IPS DF 19.7 (cell line): ENCODE data around the gene TBC1D7.

Experiments
- DNase-seq: peaks from one replicate; pipeline ENCODE4 v3.0.0-alpha.2; 2013; ENCODE audit warnings: low read depth, low spot score

TBC1D7 gene

GRCh38 chr6:13328076-13328874 lies at the start of gene TBC1D7:
TBC1D7 (minus strand) TSS chr6:13328537; CDS start chr6:13326898, 1,639 bp downstream.
- peak; percentile 35 for DNase-seq

GRCh38 chr6:13377054-13377758 lies 48.9 kb upstream of the TBC1D7 start:
- no peak for DNase-seq

- DNase-seq: no peak
Observed at GRCh38 chr6:13375360-13375878, 47.1 kb upstream of the TBC1D7 start.

- no peak for DNase-seq
Observed at GRCh38 chr6:13373919-13374318, 45.6 kb upstream of the TBC1D7 start.

GRCh38 chr6:13373488-13373886 lies 45.1 kb upstream of the TBC1D7 start:
- DNase-seq: no peak

- DNase-seq: no peak
Observed at GRCh38 chr6:13372688-13373487, 44.6 kb upstream of the TBC1D7 start.

GRCh38 chr6:13372076-13372475 lies 43.7 kb upstream of the TBC1D7 start:
- no peak for DNase-seq

- DNase-seq: no peak
Observed at GRCh38 chr6:13371421-13372072, 43.2 kb upstream of the TBC1D7 start.

- no peak for DNase-seq
Observed at GRCh38 chr6:13370623-13371022, 42.3 kb upstream of the TBC1D7 start.

- no peak for DNase-seq
Observed at GRCh38 chr6:13369591-13369990, 41.3 kb upstream of the TBC1D7 start.

GRCh38 chr6:13368731-13369115 lies 40.4 kb upstream of the TBC1D7 start:
- no peak for DNase-seq

GRCh38 chr6:13368079-13368730 lies 39.9 kb upstream of the TBC1D7 start:
- no peak for DNase-seq

- no peak for DNase-seq
Observed at GRCh38 chr6:13367396-13367795, 39.1 kb upstream of the TBC1D7 start.

GRCh38 chr6:13365320-13365719 lies 37.0 kb upstream of the TBC1D7 start:
- DNase-seq: no peak

- no peak for DNase-seq
Observed at GRCh38 chr6:13364842-13365241, 36.5 kb upstream of the TBC1D7 start.

- no peak for DNase-seq
Observed at GRCh38 chr6:13362412-13362811, 34.1 kb upstream of the TBC1D7 start.

GRCh38 chr6:13360671-13361540 lies 32.6 kb upstream of the TBC1D7 start:
- no peak for DNase-seq

- no peak for DNase-seq
Observed at GRCh38 chr6:13359287-13359686, 30.9 kb upstream of the TBC1D7 start.

- no peak for DNase-seq
Observed at GRCh38 chr6:13358511-13358910, 30.2 kb upstream of the TBC1D7 start.

- no peak for DNase-seq
Observed at GRCh38 chr6:13357551-13358075, 29.3 kb upstream of the TBC1D7 start.
